ENCODE measurements around the gene TRAF1.

DNA sequence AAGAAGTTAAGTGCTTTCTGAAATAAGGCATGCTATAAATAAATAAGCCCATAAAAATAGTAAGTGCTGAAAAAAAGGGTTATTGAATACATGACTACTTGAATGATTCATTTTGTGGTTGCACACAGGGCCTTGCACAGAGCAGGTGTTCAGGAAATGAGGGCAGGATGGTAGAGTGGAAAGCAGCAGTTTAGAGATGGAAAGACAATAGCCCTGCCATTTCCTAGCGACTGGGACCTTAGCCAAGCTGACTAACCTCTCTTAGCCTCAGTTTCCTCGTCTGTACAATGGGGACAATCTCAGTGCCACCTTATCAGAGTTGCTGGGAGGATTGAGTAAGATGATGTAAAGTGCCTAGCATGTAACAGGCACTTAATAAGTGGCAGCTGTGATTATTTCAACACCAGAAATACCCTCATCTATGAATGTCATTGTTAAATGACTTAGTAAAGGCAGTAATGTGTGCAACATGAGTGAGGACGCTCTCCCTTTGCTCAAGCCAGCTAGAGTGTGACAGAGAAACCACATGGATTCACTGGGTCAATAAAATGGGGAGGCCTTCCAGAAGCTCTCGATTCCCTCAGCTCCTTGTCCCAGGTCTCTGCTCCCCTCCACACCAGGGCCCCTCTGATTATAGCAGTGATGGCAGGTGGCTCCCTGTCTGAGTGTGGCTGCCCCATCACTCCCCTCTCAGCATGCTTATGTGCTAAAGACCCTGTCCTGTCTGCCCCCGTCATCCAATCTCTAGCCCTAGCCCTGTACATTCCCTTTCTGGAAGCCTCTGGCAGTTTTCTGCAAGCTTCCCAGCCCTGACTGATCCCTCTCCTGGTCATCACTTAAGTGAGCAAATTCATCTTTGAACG is 33.6 kb downstream of the TRAF1 start:
- TF ChIP-seq POLR2A (IDR thresholded peaks at IDR 0.05) = no peak
- TF ChIP-seq, protein P1, sequence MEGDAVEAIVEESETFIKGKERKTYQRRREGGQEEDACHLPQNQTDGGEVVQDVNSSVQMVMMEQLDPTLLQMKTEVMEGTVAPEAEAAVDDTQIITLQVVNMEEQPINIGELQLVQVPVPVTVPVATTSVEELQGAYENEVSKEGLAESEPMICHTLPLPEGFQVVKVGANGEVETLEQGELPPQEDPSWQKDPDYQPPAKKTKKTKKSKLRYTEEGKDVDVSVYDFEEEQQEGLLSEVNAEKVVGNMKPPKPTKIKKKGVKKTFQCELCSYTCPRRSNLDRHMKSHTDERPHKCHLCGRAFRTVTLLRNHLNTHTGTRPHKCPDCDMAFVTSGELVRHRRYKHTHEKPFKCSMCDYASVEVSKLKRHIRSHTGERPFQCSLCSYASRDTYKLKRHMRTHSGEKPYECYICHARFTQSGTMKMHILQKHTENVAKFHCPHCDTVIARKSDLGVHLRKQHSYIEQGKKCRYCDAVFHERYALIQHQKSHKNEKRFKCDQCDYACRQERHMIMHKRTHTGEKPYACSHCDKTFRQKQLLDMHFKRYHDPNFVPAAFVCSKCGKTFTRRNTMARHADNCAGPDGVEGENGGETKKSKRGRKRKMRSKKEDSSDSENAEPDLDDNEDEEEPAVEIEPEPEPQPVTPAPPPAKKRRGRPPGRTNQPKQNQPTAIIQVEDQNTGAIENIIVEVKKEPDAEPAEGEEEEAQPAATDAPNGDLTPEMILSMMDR (IDR thresholded peaks at IDR 0.05) = no peak
- TF ChIP-seq POLR2AphosphoS5 (IDR thresholded peaks at IDR 0.05) = no peak
- no peak for TF ChIP-seq EP300 (IDR thresholded peaks at IDR 0.05)
